GM21723 (cell line): ENCODE results near the gene NFATC1.

Source experiments
- ATAC-seq: cut with Tn5 transposase; IDR thresholded peaks from one replicate; pipeline ENCODE4 v1.9.1; 2021; ENCODE audit warnings: mild to moderate bottlenecking, moderate library complexity; ENCODE audit not compliant: unreplicated experiment

Gene NFATC1

GRCh38 chr18:79402977-79403722 lies 7.4 kb downstream of the NFATC1 start:
- ATAC-seq, result no peak

GRCh38 chr18:79403723-79404566 lies 8.2 kb downstream of the NFATC1 start:
- no peak for ATAC-seq

- no peak for ATAC-seq
These were observed 8.8 kb downstream of the NFATC1 start for GRCh38 chr18:79404567-79404910.

GRCh38 chr18:79405019-79405780 lies 9.5 kb downstream of the NFATC1 start:
- ATAC-seq, result no peak

GRCh38 chr18:79405781-79406575 lies 10.2 kb downstream of the NFATC1 start:
- peak; percentile 75 for ATAC-seq

GRCh38 chr18:79406708-79407107 lies 11.0 kb downstream of the NFATC1 start:
- no peak for ATAC-seq

GRCh38 chr18:79409313-79409712 lies 13.6 kb downstream of the NFATC1 start:
- ATAC-seq, result no peak

GRCh38 chr18:79410171-79410641 lies 14.5 kb downstream of the NFATC1 start:
- ATAC-seq, result no peak

GRCh38 chr18:79410731-79411613 lies 15.2 kb downstream of the NFATC1 start:
- ATAC-seq, result no peak

GRCh38 chr18:79411614-79412526 lies 16.1 kb downstream of the NFATC1 start:
- no peak for ATAC-seq

- no peak for ATAC-seq
These were observed 17.3 kb downstream of the NFATC1 start for GRCh38 chr18:79413025-79413424.

- no peak for ATAC-seq
These were observed 17.7 kb downstream of the NFATC1 start for GRCh38 chr18:79413426-79413825.

GRCh38 chr18:79413901-79414300 lies 18.2 kb downstream of the NFATC1 start:
- ATAC-seq, result no peak

- no peak for ATAC-seq
These were observed 20.4 kb downstream of the NFATC1 start for GRCh38 chr18:79416022-79416676.

- no peak for ATAC-seq
These were observed 20.9 kb downstream of the NFATC1 start for GRCh38 chr18:79416677-79417052.

- ATAC-seq, result no peak
These were observed 22.5 kb downstream of the NFATC1 start for GRCh38 chr18:79418236-79418635.

GRCh38 chr18:79418642-79419041 lies 22.9 kb downstream of the NFATC1 start:
- ATAC-seq, result no peak
